NCI-H2227 (cell line): ENCODE measurements around the gene HAGH.

Source experiments
- DNase-seq: peaks from one replicate; lab custom pipeline; 2025; ENCODE audit not compliant: unreplicated experiment; lab: John Stamatoyannopoulos, UW

Gene HAGH

DNA sequence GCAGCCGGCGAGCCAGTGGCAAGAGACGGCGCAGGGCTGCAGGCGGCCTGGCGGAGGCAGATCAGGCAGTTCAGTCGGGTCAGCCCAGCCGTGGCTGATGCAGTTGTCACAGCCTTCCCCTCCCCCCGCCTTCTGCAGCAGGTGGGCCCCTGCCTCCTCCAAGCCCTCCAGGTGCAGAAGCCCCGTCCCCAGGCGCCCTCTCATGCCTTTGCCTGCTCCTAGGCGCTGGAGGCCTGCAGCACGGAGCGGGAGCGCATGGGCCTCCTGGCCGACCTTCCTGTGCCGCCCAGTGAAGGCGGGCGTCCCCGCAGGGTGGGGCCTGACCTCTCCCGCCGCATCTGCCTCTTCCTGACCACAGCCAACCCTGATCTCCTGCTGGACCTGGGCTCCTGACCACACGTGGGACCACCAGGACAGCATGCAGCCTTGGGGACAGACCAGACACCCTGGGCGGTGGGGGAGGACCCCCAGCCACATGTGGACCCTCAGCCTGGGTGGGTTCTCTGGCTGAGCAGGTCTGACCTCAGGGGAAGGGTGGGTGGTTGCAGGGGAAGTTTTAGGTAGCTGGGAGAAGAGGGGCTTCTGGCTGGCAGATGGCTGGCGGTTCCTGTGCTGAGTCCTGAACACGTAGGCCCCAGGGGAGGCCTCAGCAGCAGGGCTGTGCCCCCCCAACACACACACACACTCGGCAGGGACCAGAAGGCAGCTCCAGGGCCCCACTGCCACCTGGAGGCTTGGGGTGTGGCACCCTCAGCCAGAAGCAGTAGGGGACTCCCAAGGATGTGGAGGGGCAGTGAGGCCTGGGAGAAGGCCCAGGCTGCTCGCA, 50.6 kb downstream of the HAGH start:
- DNase-seq = no peak

DNA sequence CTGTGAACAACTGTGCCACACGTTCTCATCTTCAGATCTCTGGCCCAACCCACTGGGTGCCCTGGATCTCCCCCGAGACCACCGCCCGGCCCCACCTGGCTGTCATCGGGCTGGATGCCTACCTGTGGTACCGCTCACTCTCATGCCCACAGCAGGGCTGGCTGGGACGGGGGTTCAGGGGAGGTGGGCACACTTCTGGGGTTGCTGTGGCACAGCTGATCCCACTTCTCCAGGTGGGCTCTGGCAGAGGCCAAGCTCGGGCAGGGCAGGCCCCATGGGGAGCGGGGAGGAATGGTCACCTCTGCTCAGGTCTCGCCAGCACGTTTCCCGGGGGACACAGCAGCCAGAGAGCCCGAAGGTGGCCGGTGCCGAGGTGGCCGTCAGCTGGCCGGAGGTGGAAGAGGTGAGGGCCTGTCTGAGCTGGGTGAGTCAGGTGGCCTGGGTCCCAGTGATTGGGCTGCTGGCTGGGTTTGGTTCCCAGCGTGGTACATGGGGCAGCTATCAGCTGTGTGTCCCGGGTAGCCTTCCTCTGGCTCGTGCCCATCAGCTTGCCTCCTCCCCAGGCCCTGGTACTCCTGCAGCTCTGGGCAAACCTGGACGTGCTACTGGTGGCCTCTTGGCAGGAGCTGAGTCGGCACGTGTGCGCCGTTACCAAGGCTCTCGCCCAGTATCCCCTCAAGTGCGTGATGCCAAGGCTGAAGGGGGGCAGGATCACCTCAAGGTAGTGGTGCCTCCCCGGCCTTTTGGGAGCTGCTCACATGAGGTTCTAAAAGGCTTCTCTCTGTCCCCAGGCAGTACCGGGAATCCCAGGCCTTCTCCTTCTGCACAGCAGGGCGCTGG, 51.4 kb downstream of the HAGH start:
- no peak for DNase-seq

DNA sequence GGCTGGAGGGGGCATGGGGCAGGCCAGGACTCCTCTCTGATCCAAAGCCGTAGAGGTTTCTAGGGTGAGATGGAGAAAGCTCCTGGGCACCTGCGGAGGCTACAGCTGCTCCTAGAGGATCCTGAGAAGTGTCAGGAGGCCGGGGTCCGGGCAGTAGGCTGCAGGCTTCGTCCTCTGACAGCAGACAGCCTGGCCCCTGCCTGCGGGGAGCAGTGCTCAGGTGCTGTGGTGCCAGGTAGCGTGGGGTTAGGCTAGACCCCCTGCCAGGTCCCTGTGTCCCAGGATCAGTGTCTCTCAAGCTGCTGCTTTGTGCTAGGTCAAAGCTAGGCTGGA, 52.2 kb downstream of the HAGH start:
- no peak for DNase-seq

DNA sequence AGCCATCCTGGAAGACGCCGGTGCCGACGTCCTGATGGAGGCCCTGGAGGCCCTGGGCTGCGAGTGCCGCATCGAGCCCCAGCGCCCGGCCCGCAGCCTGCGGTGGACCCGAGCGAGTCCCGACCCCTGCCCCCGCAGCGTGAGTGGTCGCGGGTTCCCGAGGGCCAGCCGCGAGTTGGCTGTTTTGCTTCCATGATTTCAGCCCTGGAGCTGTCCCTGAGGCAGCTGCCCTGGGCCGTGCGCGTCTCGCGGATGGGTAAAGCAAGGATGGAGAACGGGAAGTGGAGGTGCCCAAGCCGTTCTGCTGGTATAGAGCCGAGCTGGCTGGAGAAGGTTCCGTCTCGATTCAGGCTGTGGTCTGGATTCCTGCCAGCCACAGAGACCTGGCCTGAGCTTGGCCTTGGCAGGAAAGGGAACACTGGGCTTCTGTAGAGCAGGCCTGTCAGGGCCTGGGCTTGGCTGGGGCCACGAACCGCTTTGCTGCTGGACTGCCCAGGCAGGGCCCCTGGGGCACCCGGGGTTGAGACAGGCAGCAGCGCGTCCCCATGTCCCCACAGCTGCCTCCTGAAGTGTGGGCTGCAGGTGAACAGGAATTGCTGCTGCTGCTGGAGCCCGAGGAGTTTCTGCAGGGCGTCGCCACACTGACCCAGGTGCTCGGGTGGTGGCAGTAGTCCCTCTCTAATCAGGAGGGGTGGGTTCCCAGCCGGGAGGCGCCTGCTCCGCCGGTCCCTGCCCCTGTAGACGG, 52.8 kb downstream of the HAGH start:
- DNase-seq = no peak

DNA sequence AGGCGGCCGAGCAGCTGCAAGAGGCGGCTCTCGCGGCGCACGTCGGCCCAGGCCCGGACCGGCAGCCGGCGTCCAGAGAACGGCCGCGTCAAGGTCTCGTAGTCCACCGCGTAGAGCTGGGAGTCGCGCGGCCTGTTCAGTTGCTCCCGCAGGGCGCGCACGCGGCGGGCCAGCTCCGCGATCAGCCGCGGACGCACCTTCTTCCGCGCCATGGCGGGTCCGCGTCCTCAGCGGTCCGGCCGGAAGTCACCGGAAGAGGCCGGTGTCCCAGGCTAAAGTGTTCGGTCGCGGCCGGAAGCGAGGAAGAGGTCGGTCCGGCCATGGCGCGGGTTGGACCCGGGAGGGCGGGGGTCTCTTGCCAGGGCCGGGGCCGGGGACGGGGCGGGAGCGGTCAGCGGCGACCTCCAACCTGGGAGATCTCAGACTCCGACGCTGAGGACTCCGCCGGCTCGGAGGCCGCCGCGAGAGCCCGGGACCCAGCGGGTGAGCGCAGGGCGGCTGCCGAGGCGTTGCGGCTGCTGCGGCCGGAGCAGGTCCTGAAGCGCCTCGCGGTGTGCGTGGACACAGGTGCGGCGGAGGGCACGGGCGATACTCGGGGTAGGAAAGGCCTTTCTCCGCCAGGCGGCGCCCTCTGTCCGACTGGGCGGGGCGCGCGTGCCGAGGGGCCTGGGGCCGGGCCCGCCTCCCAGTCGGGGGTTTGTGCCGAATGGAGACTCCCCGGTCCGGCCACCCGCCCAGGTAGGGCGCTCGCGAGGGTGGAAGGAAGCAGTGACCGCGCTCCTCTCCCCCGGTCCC, 53.5 kb downstream of the HAGH start, which contains the start of gene MRPS34:
TSS of gene MRPS34 (minus strand) at position 227 of the 795 bp plus-strand sequence. CDS start at position 212, 15 bp downstream.
- peak; percentile 94 for DNase-seq

DNA sequence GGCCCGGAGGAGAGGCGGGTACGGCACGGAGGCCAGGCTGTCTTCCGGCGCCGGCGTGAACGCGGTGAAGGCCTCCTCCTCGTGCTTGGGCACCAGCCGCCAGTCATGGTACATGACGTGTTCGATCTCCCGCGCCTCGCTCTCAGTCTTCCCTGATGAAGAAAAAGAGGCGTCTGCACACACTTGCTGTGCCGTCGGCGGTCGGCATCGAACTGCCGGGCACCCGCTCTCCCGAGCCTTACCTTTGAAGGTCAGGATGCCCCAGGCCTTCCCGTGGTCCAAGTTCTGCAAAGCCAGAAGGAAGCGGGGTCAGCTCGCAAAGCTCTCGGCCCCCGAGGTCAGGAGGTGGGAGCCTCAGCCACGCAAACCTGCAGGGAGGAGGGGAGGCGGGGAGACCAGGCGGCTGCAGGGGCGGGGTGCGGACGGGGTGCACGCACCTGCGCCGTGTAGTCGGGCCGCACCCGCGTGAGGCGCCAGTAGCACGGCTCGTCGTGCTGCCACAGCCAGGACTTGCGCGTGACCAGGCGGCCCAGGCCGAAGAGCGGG, 54.2 kb downstream of the HAGH start, which contains the start of gene EME2:
TSS of gene EME2 (plus strand) at position 449 of the 546 bp plus-strand sequence. CDS start 418 bp downstream, outside the sequence.
- DNase-seq = peak; percentile 71

DNA sequence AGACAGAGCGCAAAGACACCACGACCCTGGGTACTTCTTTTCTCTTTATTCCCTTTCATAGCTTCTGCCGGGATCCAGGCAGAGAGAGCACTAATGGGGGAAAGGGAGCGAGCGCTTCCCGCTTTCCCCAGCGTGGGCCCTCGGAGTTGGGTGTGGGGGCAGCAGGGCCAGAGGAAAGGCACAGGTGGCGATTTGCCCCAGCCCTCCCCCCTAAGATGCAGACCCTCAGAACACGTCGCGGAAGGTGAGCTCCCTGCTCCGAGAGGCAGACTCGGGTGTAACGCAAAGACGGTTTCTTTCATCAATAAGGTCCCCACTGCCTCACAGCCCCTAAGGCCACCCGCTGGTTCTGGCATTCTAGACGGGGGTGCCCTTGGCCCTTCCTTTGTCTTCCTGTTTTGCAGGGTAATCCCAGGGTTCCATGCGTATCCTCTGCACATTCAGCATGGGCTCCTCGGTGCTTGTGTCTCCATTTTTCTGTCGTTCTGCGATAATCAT, 54.7 kb downstream of the HAGH start:
- no peak for DNase-seq

DNA sequence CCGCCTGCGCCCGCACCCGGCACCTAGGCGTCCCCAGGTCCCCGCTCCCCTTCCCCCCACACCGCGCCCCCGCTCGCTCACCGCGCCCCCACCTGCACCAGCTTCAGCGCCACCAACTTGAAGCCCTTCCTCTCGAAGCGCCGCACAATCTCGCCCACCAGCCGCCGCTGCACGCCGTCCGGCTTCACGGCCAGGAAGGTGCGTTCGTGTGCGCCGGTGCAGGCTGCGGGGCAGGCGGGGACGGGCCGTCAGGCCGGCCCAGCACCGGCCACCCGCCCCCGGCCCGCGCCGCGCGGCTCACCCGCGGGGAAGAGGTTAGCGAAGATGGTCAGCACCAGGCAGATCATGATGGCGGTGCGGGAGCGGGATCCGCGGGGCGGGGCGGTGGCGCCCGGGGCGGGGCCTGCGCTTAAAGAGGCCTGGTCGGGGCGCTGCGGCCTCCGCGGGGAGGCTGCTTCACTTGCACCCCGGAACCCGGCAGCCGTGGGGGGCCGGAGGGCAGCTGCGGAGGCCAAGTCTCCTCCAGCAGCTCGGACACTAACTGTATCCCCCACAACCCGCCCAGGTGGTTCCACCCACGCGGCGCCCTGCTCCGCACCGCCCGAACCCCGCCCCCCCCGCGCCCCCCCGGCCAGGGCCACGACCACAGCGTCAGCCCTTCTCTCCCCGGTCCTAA, 55.3 kb downstream of the HAGH start, which contains the start of gene NME3:
TSS of gene NME3 (minus strand) at position 356 of the 676 bp plus-strand sequence. CDS start at position 347, 9 bp downstream.
- DNase-seq = peak; percentile 68

DNA sequence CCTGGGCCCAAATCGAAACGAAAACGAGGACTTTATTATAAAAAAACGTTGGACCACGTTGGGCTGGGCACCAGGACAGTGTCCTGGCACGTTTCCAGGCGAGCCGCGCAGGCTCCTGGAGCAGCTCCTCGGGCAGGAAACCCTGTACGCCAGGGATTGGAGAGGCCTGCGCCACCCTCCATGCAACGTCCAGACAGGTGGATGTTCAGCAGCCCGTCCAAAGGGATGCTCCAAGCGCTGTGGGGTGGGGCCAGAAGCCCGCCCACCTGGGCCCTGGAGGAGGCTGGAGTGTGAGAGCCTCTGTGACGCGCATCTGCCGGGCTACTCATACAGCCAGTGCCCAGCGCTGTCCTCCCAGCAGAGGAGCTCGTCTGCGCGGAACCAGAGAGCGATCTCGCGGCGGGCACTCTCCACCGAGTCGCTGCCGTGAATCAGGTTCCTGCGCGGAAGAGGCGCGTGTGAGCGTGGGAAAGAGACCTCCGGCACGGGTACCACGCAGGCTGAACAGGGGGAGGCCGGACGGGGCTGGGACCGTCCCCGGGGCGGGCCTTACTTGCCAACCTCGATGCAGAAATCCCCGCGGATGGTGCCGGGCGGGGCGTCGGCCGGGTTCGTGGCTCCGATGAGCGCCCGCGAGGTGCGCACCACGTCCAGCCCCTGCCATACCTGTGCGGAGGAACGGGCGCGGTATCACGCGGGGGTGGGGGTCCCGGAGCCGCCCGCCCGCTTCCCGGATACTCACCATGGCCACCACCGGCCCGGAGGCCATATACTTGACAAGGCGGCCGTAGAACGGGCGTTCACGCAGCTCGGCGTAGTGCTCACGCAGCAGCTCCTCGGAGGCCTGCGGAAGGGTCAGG, 56.1 kb downstream of the HAGH start:
- DNase-seq = peak; percentile 84

DNA sequence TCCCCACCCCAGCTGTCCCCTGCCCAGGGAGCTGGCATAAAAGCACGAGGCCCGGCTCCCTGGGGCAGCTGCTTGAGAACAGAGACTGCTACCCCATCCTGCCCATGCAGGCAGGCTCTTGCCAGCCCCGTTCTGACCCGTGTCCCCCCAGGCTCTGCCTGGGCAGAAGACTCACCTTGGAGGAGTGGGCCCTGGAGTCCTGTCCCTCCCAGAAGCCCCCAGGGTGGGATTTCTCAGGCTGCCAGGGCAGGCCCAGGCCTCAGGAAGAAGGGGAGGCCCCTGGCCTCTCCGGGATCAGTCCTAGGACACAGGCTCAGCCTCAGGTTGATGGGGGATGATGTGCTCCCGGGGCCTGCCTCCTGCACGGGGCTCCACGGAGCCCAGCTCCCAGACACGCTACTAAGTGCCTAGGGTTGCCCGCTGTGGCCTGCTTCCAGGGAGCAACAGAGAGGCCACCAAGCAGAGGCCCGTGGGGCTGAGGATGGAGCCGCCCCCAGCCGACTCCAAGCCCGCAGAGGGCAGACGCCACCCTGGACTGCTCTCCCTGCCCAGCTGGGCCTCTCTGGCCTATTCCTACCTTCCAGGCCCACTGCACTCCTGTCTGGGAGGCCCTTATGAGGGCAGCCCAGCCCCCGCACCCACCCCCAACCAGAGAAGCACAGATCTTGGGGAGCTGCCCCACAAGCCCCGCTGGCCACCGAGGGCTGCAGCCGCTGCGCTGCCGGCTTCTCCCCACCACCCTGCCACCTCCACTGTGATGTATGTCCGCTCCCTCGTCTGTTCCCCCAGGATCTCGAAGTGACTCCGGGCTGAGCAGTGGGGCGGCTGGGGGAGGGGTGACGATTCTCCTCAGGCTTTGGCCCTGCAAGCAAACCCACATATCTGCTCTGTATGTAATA, 57.0 kb downstream of the HAGH start:
- DNase-seq = no peak

DNA sequence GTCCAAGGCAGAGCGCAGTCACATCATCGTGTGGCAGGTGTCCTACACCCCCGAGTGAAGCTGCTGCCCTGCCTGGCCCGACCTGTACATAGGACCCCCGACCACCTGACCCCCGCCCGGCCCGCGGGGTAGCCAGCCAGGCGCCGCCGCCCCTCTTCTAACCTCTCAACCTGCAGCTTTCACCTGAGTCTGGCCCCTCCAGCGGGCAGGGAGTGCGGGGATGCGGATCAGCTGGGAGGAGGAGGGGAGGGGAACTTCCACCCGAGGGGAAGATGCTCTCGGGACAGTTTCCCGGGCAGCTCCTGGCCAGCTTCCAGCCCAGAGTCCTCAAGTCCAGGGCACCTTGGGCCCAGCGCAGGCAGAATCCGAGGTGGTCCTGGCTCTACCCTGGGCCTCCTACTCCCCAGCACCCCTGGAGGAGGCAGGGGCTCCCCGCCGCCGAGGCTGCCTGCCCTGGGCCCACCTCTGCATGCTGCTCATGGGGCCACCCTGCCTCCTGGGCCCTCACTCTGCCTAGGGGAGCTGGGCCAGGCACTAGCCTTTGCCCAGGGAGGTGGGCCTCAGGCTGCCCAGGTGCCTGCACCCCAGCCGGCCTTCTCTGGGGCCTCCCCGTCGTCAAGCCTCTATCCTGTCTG, 57.7 kb downstream of the HAGH start:
- no peak for DNase-seq

DNA sequence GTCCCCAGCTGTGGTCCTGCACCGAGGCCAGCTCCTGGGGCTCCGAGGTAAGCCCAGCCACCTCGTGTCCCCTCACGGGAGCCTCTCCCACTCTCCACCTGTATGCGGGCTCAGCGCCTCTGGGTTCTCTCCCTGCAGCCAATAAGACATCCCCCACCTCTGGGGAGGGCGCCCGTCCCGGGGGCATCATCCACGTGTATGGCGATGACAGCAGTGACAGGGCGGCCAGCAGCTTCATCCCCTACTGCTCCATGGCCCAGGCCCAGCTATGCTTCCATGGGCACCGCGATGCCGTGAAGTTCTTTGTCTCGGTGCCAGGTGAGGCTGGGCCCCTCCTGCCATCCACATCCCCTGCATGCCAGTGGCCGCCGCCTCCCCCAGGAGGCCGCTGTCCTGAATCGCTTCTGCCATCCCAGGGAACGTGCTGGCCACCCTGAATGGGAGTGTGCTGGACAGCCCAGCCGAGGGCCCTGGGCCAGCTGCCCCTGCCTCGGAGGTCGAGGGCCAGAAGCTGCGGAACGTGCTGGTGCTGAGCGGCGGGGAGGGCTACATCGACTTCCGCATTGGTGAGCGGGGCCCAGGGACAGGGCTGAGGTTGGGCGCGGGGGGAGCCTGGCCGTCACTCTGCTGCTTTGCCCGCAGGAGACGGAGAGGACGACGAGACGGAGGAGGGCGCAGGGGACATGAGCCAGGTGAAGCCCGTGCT, 58.4 kb downstream of the HAGH start:
- no peak for DNase-seq

DNA sequence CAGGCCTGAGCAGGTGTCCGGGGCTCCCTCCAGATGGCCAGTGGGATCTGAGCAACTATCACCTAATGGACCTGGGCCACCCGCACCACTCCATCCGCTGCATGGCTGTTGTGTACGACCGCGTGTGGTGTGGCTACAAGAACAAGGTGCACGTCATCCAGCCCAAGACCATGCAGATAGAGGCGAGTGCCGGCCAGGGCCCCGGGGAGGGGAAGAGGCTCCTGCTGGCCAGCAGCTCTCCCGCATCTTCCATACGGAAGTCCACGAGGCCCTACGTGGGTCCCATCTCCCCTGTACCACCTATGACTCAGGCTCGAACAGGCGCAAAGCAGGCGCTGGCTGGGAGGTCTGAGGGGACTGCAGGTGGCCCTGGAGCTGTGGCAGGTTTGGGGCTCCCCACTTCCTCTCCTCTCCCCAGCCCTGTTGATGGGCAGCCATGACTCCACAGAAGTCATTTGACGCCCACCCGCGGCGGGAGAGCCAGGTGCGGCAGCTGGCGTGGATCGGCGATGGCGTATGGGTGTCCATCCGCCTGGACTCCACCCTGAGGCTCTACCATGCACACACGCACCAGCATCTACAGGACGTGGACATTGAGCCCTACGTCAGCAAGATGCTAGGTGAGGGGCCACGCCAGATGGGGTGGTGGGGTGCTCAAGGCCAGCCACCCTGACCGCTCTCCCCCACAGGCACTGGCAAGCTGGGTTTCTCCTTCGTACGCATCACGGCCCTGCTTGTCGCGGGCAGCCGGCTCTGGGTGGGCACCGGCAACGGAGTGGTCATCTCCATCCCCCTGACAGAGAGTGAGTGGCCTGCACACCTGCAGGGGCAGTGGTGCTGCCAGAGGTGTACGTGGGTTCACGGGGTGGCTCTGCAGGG, 59.3 kb downstream of the HAGH start:
- DNase-seq = no peak

DNA sequence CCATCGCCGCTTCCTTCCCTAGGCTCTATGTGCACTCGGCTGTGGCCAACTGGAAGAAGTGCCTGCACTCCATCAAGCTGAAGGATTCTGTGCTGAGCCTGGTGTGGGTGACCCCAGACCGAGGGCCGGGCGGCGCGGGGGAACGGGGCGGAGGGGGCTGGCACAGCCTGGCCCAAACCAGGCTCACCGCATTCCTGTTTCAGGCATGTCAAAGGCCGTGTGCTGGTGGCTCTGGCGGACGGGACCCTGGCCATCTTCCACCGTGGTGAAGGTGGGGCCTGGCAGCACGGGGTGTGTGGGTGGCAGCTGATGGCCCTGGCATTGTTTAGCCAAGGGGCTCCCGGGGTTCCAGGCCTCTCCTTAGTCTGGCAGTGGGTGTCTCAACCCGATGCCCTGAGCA, 59.9 kb downstream of the HAGH start:
- DNase-seq = no peak

DNA sequence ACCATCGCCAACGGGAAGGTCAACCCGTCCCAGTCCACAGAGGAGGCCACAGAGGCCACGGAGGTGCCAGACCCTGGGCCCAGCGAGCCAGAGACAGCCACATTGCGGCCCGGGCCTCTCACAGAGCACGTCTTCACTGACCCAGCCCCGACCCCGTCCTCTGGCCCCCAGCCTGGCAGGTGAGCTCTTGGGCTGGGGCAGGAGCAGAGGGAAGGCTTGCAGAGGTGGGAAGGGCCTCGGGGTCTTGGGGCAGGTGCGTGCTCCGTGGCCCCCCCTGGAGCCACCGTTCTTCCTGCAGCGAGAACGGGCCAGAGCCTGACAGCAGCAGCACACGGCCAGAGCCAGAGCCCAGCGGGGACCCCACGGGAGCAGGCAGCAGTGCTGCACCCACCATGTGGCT, 60.4 kb downstream of the HAGH start:
- no peak for DNase-seq
